ENCODE results near the gene DNMT3A. TPM values are rescaled to one million over a fixed set of nuclear protein-coding genes. Genes with fewer than 3 reads are reported as not detected.

Gene DNMT3A
- total RNA-seq, 1 experiment from 2014 or later: 3.6 TPM

DNA sequence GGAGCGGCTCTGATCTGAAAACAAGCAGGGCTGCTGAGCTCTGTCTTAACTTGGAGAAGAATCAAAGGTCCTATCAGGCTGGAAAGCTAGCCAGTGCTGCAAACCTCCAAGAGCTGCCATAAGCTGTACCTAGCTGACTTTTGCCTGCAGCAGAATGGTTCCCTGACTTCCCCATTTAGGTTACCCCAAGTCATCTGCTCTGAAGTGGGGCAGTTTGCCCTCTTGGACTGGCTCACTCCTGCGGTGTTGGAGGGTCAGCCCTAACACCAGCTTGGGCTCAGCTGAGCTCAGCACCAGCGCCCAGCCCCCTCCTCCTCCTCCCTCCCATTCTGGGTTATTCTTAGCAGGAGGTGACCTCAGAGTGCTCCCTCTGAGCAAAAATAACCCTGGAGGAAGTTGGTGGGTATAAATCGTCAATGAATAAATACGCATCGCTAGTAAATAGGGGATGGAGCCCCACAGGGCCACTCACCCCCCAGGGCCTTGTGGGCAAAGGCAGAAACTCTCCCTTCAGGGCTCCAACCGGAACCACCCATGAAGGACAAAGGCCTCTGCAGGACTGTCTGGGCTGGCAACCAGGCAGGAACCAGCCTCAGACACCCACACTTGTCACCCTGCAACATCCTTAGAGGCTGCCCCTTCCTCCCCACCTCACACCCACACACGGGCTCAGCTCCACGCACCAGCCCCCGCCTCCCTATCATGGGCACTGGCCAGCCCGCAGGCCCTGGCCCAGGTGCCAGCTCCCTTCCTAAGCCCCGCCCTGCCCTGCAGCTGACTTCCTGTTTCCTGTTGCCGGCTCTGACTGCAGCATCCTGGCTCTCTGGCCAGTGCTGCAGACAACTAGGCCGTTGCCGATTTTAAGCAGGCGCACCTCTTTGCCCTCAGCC, 46.9 kb downstream of the DNMT3A start:
- Histone ChIP-seq H3K36me3 (no peaks in the 10 kb centered on the region), H3K27ac (no peak overlapping the region), H3K9me3 (replicated peaks) (no peaks in the 10 kb centered on the region), H3K4me3 (no peak overlapping the region), H3K27me3 (replicated peaks) (no peaks in the 10 kb centered on the region), H3K4me1 (replicated peaks) (peaks cover 4% of the 10 kb centered on the region; the same call in 1 of the 2 replicates)
- DNase-seq (ENCODE audit: low read depth in 1 of 2, low spot score in 2 of 2): no peak

DNA sequence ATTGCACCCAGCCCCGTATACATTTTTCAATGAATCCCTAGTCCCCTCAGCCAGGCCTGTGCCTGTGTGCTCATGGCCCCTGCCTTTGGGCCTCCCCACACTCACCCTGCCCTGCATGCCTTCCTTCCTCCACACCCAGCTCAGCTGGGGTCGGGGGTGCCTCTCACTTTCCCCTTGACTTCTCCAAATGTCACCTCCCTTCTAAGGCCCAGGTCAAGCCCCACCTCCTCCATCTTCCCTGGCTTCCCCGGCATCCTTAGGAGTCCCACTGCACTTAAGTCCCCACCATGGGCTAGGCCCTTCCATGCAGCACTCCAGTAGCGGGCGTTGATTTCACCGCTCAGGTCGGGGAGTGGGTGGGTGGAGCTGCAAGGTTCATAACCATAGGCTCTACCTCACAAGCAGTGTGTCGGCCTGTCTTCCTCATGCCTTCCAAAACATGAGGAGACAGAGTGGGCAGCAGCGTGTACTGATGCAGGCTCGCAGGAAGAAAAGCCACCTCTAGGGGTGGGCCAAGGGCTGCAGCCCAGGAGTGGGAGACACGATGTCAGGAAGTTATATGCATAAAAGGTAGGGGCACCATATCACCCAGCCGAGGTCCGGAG, 47.7 kb downstream of the DNMT3A start:
- DNase-seq (ENCODE audit: low read depth in 1 of 2, low spot score in 2 of 2): no peak
- H3K4me1 ChIP-seq (replicated peaks): peaks cover 4% of the 10 kb centered on the region; the same call in 1 of the 2 replicates
- no peaks in the 10 kb centered on the region for H3K36me3 ChIP-seq
- H3K4me3 ChIP-seq: no peak overlapping the region
- H3K9me3 ChIP-seq (replicated peaks): no peaks in the 10 kb centered on the region
- H3K27me3 ChIP-seq (replicated peaks): no peaks in the 10 kb centered on the region
- no peak overlapping the region for H3K27ac ChIP-seq

DNA sequence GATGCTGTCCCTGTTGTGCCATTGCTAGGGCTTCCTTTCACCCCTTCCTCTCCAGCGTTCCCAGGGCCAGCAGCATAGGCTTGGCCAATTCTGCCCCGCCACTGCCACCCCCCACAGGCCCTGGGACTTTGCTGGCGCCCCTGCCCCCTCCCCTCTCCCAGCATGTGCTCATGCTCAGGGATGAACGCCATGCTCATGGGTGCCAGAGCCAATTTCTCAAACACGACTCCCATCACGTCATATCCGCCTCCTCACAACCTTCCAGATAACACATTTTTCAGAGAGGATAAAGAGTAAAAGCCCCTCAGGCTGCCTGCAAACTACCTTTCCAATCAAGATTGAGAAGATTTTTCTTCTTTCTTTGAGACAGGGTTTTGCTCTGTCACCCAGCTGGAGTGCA, 48.6 kb downstream of the DNMT3A start:
- H3K27ac ChIP-seq: no peak overlapping the region
- DNase-seq (ENCODE audit: low read depth in 1 of 2, low spot score in 2 of 2): no peak

DNA sequence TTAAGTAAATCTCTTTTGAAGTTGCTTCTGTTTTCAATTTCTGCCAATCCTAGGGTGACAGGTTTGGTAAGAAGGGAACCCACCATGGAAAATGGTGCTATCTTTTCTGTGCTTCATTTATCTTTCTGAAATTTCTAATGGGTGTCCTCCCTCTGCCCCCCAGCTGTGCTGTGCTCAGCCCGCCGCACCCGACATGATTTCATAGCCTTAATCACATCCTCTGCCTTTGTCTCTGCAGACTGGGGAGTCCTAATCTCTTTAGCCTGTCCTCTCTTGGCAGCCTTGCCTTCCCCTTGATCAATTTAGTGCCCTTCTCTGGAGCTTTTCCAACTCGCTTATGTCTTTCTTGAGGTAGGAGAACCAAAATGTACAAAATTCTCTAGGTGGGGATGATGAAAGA, 49.3 kb downstream of the DNMT3A start:
- Histone ChIP-seq H3K27ac (no peak overlapping the region), H3K9me3 (replicated peaks) (no peaks in the 10 kb centered on the region), H3K36me3 (no peaks in the 10 kb centered on the region), H3K4me3 (no peak overlapping the region), H3K4me1 (replicated peaks) (peaks cover 4% of the 10 kb centered on the region; the same call in 1 of the 2 replicates), H3K27me3 (replicated peaks) (no peaks in the 10 kb centered on the region)
- DNase-seq (ENCODE audit: low read depth in 1 of 2, low spot score in 2 of 2): no peak

More for the DNA sequence above, 48.6 kb downstream of the DNMT3A start:
- H3K36me3 ChIP-seq: no peaks in the 10 kb centered on the region
- H3K27me3 ChIP-seq (replicated peaks): no peaks in the 10 kb centered on the region
- H3K4me1 ChIP-seq (replicated peaks): peaks cover 4% of the 10 kb centered on the region; the same call in 1 of the 2 replicates
- no peaks in the 10 kb centered on the region for H3K9me3 ChIP-seq (replicated peaks)
- H3K4me3 ChIP-seq: no peak overlapping the region

DNA sequence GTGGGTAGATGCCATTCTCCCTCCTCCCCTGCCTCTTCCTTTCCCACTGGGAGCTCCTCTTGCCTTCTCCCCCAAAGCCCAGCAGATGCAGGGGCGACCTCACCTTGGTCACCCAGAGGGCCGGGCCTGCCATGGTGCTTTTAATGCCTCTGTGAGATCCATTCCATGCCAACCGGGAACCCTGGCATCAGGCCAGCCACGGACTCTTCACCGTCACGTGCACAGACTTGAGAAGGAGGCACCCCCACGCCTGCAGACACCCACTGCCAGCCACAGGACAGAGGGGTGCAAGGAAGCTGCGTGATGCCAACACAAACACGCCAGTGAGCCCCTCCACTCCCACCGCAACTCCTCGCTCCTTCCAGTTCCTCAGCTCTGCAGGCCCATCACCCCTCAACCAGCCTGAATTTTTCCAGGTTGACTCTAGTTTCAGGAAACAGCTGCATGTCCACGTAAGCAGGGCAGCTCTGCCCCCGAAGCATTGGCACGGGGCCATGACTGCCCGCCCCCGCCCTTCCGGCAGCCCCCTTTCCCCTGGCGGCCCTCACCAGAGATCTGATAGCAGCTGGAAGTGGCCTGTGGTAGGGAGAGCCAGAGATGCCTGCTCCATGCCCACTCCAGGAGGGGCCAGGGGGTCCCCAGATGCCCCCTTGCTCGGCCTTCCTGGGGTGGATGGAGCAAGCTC, 50.8 kb downstream of the DNMT3A start:
- Histone ChIP-seq H3K4me3 (no peak overlapping the region), H3K9me3 (replicated peaks) (no peaks in the 10 kb centered on the region), H3K4me1 (replicated peaks) (peaks cover 4% of the 10 kb centered on the region; the same call in 1 of the 2 replicates), H3K27me3 (replicated peaks) (no peaks in the 10 kb centered on the region), H3K36me3 (no peaks in the 10 kb centered on the region), H3K27ac (no peak overlapping the region)
- no peak for DNase-seq (ENCODE audit: low read depth in 1 of 2, low spot score in 2 of 2)

DNA sequence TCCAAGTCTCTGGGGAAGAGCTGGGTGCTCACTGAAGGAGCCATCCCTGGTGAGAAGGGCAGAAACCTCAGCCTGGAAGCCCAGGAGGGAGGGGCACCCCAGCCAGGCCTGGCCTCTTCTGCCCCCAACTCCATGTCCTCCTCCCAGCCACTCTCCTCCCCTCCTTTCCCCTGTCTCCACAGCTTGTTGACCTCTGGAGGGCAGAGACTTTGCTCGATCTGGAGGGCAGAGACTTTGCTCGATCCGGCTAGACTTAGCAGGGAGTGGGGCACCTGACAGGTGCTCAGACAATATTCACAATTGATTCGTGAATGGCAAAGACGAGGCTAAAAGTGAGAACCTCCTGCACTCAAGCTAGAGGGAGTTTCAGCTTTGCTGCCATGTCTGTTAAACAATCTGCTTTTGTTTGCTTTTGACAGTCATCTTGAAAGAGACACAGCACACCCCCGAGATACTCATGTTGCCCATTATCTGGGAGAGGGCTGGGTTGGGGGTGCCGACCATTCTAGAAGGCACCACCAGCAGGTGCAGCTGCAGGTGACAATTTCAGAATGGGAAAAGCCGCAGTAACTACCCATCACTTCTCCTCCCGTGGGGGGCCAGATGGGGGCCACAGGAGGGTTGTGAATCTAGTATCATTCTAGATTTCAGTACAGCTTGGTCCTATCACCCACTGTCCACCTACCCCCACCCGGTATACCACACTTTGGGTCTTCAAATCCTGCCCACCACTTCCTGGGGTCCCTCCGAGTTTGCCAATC, 54.8 kb downstream of the DNMT3A start:
- no peaks in the 10 kb centered on the region for H3K36me3 ChIP-seq
- DNase-seq (ENCODE audit: low read depth in 1 of 2, low spot score in 2 of 2): no peak
- no peaks in the 10 kb centered on the region for H3K4me1 ChIP-seq (replicated peaks)
- H3K27me3 ChIP-seq (replicated peaks): no peaks in the 10 kb centered on the region
- no peak overlapping the region for H3K27ac ChIP-seq
- H3K9me3 ChIP-seq (replicated peaks): no peaks in the 10 kb centered on the region
- H3K4me3 ChIP-seq: no peak overlapping the region

DNA sequence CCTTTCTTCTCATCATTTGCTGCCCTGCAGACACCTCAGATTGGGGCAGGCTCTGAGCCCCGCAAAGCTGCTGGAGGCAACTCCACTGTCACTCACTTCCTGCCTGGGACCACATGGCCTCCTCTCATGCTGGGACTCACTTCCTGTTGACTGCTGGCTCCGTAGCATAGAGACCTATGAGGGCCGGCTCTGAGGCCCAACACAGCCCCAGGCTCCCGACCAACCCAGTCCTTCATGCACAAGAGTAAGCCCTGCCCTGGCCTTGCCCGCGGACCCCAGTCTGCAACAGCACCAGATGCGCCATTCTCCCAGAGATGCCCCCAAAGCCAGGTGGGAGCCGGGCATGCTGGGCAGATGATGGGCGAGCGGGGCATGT, 55.7 kb downstream of the DNMT3A start:
- no peaks in the 10 kb centered on the region for H3K36me3 ChIP-seq
- H3K9me3 ChIP-seq (replicated peaks): no peaks in the 10 kb centered on the region
- DNase-seq (ENCODE audit: low read depth in 1 of 2, low spot score in 2 of 2): no peak
- H3K4me1 ChIP-seq (replicated peaks): no peaks in the 10 kb centered on the region
- no peak overlapping the region for H3K27ac ChIP-seq
- no peaks in the 10 kb centered on the region for H3K27me3 ChIP-seq (replicated peaks)
- no peak overlapping the region for H3K4me3 ChIP-seq

DNA sequence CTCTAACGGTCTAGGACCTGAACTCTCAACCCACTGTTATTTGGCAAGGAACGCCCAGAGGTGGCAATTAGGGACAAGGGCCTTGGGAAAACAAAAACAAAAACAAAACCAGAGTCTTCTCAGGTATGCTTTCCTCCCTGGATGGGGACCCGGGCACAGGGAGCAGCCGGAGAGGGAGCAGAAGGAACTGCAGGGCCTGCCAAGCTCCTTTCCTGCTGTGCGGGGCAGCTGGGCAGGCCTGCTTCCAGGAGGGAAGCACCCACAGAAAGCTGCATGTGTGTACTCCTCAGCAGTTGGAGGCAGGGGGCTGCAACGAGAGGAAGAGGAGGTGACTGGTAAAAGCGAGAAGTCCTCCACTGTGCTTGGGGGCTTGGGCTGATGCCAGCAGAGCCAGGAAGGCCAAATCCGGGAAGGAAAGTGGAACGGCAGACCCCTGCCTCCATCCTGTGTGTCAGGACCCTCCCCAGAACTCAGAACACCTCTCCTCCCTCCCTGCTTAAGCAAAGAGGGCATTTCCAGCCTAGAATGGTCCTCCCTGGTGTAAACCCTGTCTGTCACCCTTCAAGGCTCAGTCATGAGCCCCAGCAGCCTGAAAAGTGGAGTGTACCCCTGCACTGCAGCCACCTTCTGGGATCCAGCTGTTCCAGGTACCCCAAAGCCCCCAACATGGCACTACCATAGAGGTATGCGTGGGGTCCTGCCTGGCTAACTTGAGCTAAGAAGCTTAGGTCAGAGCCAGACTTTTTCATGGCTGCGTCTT, 56.3 kb downstream of the DNMT3A start:
- H3K36me3 ChIP-seq: no peaks in the 10 kb centered on the region
- H3K27me3 ChIP-seq (replicated peaks): no peaks in the 10 kb centered on the region
- no peaks in the 10 kb centered on the region for H3K4me1 ChIP-seq (replicated peaks)
- no peak overlapping the region for H3K4me3 ChIP-seq
- no peak for DNase-seq (ENCODE audit: low read depth in 1 of 2, low spot score in 2 of 2)
- no peak overlapping the region for H3K27ac ChIP-seq
- H3K9me3 ChIP-seq (replicated peaks): no peaks in the 10 kb centered on the region

DNA sequence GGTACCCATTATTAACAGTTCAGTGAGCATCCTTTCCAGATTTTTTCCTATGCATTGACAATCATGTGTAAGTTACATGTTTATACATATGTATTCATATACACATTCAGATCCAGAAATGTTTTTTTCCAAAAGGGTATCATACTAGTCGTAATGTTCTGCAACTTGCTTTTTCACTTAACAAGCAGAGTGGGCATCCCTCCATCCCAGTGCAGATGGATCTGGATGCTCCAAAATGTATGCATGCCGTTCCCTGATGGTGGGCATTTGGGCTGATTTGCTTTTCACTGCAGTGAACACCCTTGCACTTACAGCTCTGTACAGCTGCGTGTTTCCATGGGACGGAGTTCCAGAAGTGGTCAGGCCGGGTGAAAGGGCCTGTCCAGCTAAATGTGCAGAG, 57.0 kb downstream of the DNMT3A start:
- H3K27me3 ChIP-seq (replicated peaks): no peaks in the 10 kb centered on the region
- no peaks in the 10 kb centered on the region for H3K9me3 ChIP-seq (replicated peaks)
- DNase-seq (ENCODE audit: low read depth in 1 of 2, low spot score in 2 of 2): no peak
- no peaks in the 10 kb centered on the region for H3K36me3 ChIP-seq
- H3K27ac ChIP-seq: no peak overlapping the region
- no peak overlapping the region for H3K4me3 ChIP-seq
- H3K4me1 ChIP-seq (replicated peaks): no peaks in the 10 kb centered on the region

DNA sequence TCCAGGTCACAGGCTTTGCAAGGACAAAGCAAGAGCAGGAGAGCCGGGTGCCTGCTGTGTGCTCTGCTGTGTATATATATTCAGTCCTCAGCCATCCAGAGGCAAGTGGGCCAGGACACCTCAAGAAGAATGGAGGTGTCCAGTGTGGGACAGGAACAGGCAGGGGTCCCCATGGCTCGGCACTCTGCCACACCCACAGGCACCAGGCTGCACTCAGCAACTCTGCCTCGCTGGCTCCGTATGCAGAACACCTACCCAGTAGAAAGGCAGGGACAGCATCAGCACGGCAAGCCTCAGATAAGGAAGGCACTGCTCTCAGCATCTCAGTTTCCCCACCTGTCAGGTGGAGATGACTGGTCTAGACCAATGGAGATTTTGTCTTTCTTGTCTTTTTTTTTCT, 57.8 kb downstream of the DNMT3A start:
- no peak overlapping the region for H3K27ac ChIP-seq
- H3K9me3 ChIP-seq (replicated peaks): no peaks in the 10 kb centered on the region
- no peak for DNase-seq (ENCODE audit: low read depth in 1 of 2, low spot score in 2 of 2)
- no peak overlapping the region for H3K4me3 ChIP-seq
- no peaks in the 10 kb centered on the region for H3K27me3 ChIP-seq (replicated peaks)
- no peaks in the 10 kb centered on the region for H3K4me1 ChIP-seq (replicated peaks)
- H3K36me3 ChIP-seq: no peaks in the 10 kb centered on the region

DNA sequence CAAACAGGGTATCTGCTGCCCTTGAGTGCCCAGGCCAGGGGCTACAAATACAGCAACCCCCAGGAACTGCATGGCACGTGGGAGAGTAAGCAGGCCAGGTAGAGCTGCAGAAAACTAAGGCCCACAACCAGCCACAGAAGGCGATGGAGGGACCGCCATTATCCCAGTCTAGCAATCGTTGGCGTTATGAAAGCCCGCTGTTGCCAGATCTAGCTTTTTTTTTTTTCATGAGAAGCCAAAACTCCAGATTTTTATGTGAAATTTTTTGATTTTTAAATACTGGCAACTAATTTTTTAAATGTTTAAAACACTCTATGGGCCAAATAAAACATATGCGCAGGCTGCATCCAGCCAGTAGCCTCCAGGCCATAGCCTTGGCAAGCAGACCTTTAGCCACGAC, 59.8 kb downstream of the DNMT3A start:
- Histone ChIP-seq H3K4me3 (no peak overlapping the region), H3K27me3 (replicated peaks) (no peaks in the 10 kb centered on the region), H3K9me3 (replicated peaks) (no peaks in the 10 kb centered on the region), H3K36me3 (no peaks in the 10 kb centered on the region), H3K27ac (no peak overlapping the region), H3K4me1 (replicated peaks) (no peaks in the 10 kb centered on the region)
- no peak for DNase-seq (ENCODE audit: low read depth in 1 of 2, low spot score in 2 of 2)

DNA sequence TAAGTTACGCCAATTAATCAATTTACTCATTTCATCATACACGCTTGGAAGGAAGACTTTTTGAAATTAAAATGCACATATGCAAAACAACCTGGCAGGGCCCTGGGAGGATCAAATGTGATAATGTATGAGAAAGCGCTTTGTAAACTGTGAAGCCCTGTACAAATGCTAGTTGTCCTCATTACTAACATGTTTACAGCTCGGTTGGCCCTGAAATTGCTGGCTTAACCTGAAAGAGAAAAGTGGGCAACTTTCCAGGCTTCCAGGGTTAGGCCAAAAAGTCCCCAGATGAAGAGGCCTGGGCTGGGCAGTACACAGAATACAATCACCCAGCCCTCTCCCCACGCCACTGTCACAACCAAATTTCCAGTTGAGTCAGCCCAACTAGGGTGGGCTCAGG, 60.2 kb downstream of the DNMT3A start:
- Histone ChIP-seq H3K36me3 (no peaks in the 10 kb centered on the region), H3K27me3 (replicated peaks) (no peaks in the 10 kb centered on the region), H3K9me3 (replicated peaks) (no peaks in the 10 kb centered on the region), H3K4me1 (replicated peaks) (no peaks in the 10 kb centered on the region), H3K27ac (no peak overlapping the region), H3K4me3 (no peak overlapping the region)
- DNase-seq (ENCODE audit: low read depth in 1 of 2, low spot score in 2 of 2): no peak

All from SJSA1 (cell line).